IPS-18c (cell line): ENCODE data around the gene CMIP.

Source experiments
- H3K4me3 ChIP-seq: 2 replicates; pipeline ENCODE4 v1.7.0; 2013; ENCODE audit warnings: low read depth, mild to moderate bottlenecking, low read length, moderate library complexity; ENCODE audit not compliant: insufficient read depth
- H3K9me3 ChIP-seq: one replicate; pipeline ENCODE4 v1.6.1; 2013; ENCODE audit warnings: mild to moderate bottlenecking, low read length, moderate library complexity; ENCODE audit not compliant: control insufficient read depth, insufficient read depth

Gene CMIP

DNA sequence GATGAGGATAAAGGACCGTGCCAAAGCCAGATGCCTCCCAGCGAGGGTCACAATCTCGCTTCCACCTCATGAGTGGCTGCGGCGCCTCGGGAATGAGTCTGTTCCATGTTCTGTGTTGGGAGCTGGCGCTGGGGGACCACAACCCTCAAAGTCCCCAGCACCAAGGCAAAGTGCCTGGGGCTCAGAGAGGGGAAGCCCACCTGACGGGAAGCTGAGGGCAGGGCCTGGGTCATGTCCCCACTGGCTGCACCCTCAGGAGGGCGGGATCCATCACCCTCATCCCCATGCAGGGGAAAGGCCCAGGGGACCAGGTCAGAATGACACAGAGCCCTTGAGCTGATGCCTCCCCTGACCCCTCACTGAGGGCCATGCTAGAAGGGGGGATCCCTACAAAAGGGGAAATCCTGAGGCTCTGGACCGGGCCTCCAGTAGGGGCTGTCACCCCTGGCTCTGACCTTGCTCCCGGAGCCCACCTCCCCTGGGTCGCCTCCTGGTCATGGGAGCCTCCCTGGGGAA is 183.2 kb downstream of the CMIP start:
- H3K4me3 ChIP-seq, result no peak overlapping the region
- H3K9me3 ChIP-seq, result no peaks in the 10 kb centered on the region

DNA sequence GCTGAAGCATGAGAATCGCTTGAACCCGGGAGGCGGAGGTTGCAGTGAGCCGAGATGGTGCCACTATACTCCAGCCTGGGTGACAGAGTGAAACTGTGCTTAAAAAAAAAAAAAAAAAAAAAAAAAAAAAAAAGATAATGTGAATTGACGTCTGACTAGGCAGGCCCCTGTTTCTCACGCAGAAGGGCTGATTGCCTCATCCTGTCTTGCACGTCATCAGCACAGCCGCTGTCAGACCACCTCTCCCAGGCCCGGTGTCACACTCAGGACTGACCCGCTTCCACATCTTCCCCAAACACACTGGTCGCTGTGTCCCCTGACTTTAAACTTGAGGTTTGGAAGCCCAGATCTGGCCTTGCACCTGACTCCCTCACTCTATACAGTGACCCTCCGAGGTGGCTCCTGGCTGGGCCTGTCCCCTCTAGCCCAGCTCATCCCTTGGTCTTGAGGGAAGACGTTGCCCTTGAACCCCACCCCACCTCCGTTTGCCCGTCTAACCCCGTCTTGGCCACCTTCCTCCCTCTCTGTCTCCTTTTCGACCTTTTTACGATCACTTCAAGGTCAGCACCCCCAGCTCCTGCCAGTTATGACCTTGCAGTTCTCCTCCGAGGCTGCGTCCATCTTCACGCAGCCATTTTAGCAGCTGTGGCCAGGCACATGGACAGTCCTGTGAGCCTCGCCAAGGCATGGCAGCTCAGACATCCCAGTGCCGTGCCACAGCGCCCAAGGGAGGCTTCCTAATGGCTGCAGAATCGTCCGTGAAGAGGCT is 184.6 kb downstream of the CMIP start:
- no peak overlapping the region for H3K4me3 ChIP-seq

DNA sequence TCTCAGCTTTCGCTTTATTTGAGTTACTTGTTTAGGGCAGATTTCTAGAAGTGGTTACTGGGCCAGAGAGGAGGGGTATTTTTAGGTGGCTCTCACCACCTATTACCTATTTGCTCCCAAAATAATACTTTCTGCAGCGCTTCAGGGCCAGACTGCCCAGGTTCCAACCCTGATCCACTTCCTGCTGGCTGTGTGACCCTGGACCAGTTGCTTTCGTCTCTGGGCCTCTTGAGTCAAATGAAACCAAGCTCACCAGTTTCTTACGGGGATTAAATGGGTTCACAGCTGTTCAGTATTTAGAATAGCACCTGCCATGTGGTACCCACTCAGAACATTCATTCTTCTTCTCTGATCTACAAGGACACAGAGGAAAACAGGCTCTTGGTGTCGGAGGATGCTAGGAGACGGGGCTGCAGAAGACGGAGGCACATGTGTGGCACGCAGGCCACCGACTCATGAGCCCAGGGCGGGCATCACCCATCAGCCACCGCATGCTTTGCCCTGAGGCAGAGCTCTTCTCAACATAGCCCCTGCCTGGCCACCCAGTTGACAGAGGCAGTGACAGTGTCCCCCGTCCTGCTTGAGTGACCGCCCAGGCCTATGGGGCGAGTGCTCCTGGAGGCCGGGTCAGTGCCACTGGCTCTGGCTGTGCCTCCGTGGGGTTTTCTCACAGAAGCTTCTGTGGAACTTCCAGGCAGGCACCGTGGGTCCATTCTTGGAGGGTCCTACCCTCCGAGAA is 185.5 kb downstream of the CMIP start:
- no peak overlapping the region for H3K4me3 ChIP-seq

More for the DNA sequence above, 184.6 kb downstream of the CMIP start:
- no peaks in the 10 kb centered on the region for H3K9me3 ChIP-seq

DNA sequence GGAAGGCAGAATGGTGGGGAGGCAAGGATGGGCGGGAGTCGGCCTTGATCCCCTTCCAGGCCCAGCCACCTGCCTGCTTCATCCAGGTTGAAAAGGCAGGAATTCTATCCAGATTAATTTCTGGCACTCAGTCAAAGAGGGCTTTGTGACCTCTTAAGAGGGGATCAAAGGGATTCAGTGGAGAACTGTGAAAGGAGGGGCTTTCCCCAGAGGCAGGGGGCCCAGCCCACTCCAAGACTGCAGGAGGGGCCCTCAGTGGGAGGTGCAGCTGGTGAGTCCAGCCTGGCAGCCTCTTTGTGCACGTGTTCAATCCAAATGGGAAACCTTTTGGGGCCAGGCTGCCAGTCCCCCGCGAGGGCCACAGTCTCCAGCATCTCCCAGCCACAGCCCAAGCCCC is 186.0 kb downstream of the CMIP start:
- Histone ChIP-seq H3K4me3 (no peak overlapping the region), H3K9me3 (no peaks in the 10 kb centered on the region)

More for the DNA sequence above, 185.5 kb downstream of the CMIP start:
- H3K9me3 ChIP-seq, result no peaks in the 10 kb centered on the region

DNA sequence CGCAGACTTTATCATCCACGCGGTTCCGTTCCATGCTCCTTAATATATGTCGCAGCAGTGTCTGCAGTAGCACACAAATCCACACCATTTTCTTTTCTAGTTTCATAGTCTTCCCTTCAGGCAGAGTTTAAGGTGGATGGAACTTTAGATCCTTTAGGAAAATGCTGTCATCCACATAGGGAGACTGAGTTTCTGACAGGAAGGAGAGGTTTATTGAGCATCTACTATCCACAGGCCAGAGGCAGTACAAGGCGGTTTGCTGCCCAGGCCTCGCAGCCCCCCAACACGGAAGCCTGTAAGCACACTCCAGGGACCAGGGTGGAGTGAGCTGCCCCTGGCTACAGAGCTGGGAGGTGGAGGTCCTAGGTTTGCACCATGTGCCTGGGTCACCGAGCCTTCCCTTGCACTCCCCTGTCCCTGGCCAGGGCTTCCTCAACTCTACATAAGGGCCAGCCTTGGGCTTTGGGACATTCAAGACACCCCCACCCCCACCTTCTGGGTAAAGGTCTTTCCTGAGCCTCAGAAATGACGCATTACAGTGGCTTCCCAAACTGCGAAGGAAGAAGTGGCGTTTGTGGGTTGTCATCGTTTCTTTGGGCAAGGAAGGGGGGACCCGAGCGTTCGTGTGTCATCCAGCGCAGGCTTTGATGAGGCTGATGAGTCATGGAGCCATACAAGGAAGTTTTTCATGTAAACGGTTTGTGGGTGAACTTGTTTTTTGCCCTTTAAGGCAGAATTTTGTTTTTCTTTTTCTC is 188.0 kb downstream of the CMIP start:
- Histone ChIP-seq H3K4me3 (no peak overlapping the region), H3K9me3 (no peaks in the 10 kb centered on the region)

DNA sequence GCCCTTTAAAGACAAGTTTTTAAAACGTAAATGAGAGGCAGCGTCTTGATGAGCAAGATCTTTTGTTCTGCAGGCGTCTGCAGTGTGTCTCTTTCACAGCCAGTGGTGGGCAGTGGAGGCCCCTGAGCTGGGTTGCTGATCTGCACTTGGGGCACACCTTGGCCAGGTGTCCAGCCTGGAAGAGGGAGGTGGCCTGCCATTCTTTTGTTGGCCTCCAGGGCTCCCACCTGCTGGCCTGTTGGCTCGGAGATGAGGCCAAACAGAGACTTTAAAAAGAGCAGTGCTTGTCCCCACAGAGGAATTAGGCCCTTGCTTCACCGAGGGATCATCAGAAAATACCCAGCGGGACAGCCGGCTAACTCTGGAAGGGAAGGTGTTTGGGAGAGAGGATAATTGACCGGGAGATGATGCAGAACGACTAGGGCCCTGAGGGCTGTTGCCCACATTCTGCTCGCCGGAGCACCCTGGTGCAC is 188.6 kb downstream of the CMIP start:
- no peaks in the 10 kb centered on the region for H3K9me3 ChIP-seq
- no peak overlapping the region for H3K4me3 ChIP-seq

DNA sequence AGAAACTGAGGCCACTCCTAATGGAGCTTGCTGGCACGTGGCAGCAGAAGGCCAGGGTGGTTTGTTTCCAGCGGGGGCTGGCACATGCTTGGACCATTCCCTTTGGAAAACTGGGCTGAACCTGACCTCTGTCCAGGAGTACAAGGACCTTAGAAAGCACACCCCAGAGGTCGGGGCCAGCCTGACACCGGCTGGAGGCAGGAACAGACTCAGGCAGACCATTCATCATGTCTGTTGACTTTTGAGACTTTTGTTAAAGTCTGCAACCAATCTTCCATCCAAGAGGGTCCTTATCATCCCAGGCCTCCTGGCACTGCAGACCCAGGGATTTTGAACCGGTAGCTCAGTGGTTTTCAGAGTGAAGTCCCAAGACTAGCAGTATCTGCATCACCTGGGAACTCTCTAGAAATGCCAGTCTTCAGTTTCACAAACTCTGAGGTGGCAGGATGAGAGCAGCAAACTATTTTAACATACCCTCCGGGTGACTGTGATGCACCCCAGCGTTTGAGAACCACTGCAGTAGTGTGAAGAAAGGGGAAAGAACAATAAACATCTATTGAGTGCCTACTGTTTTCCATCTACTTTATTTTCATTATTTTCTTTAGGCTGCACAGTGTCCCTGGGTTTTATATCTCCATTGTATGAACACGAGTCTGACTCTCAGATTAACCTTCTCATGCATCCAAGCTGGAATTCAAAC is 189.2 kb downstream of the CMIP start:
- no peak overlapping the region for H3K4me3 ChIP-seq

DNA sequence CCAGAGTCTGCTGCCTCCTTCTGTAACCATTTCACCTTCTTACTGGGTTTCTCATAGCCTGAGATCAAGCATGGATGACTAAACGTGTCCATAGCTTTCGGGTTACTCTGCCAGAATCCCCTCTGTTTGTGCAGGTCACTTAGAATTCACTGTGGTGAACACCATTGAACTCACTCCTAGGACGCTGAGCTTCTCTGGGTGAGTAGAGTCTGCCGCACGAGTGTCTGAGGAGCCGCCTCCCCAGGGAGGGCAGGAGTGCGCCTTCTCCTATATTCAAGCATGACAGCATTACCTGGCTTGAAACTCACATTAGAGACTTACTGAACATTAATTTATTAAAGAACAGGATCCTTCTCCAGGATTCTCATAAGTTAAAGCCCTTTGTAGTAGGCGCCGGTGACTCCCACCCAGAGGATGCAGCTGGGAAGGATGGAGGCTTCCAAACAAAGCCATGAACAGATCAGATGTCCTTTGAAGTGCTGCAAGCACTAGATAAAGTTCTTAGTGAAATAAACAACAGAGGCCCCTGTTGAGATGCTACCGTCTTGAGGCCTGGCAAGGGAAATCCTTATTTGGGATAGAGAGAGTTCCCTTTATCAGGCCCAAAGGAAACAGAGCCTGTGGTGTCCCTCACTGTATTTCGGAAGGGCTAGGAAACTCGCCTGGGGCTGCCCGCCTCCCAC is 189.9 kb downstream of the CMIP start:
- H3K4me3 ChIP-seq, result 0 out of 2 replicates have a peak overlapping the region, but pooled peaks have one; percentile 12
- no peaks in the 10 kb centered on the region for H3K9me3 ChIP-seq

More for the DNA sequence above, 189.2 kb downstream of the CMIP start:
- H3K9me3 ChIP-seq, result no peaks in the 10 kb centered on the region

DNA sequence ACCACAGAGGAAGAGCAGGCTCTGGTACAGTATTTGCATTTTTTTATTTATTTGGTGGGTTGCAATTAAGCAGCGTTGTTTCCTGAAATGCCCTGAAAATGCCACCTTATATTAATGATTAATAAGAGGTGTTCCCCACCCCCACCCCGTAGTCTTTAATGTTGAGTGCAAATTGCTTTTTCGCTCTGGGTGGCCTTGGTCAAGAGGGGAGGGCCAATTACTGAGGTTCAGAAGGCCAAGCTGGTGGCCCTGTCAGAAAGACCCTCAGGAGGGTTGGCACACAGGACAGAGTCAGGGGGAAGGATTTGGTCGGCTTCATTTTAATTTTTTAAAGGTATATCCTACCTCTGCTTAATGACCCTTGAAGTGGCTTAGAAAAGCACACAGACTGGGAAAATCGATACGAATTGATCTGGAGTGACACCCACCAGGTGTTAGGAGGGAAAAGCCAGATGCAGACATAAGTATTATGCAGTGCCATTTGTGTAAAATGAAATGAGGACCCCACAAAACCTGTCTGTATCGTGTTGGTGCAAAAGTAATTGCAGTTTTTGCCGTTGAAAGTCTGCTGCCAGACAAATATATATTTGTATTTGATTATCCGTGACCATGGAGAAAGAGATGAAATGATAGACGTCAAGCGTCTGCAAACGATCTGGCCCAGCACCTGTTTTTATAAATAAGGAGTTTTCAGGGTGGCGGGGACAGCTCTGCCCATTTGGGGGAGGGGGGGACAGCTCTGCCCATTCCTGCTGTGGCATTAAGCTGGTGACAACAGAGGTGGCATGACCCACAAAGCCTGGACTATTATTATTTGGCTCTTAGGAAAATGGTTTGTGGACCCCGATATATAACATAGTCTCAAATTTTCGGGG is 190.7 kb downstream of the CMIP start:
- Histone ChIP-seq H3K4me3 (no peak overlapping the region), H3K9me3 (no peaks in the 10 kb centered on the region)

DNA sequence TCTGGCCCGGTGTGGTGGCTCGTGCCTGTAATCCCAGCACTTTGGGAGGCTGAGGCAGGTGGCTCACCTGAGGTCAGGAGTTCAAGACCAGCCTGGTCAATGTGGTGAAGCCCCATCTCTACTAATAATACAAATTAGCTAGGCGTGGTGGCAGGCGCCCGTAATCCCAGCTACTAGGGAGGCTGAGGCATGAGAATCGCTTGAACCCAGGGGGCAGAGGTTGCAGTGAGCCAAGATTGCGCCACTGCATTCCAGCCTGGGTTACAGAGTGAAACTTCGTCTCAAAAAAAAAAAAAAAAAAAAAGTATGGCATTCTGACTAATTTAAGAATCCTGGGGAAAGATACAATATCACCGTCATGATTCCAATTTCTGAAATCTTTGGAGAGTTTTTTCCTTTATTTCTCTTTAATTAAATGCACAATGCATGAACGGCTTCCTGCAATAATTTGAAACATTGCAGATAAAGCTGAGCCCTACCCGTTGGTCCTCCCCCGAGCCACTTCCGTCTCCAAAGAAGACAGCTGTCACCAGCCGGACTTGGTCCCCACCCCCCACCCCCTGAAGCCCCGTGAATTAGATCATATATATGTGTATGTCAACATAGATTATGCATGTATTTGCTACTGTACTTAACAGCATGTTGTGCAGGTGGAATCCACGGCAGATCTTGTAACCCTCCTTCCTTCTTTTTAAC is 191.8 kb downstream of the CMIP start:
- Histone ChIP-seq H3K4me3 (no peak overlapping the region), H3K9me3 (no peaks in the 10 kb centered on the region)

DNA sequence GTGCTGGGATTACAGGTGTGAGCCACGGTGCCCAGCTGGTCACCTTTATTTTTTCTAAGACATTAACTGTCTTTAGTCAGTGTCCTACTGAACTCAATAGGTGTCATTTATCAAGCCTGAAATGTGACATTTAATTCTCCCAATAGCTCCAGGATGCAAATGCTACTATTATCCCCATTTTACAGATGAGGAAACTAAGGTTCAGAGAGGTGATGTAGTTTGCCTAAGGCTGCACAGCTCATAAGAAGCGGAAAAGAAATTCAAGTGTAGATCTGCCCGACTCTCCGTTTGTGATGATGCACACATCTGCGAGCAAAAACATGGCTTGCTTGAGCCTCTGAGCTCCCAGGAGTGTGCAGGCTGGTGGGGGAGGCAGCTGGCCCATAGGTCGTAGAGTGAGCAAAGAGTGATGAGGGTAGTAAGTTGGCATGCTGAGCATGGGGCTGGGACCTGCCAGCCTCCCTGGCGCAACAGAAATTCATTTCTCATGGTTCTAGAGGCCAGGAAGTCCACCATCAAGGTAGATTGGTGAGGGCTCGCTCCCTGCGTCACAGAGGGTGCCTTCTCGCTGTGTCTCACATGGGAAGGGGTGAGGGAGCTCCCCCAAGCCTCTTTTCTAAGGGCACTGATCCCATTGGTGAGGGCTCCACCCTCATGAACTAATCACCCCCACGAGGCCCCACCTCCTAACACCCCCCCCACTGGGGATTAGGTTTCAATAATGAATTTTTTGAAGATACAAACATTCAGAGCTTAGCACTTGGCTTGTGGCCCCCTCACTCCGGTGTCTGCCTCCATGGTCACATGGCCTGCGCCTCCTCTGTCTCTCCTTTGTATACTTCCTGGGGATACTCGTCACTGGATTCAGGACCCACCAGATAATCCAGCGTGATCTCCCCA is 193.0 kb downstream of the CMIP start:
- Histone ChIP-seq H3K9me3 (no peaks in the 10 kb centered on the region), H3K4me3 (no peak overlapping the region)

DNA sequence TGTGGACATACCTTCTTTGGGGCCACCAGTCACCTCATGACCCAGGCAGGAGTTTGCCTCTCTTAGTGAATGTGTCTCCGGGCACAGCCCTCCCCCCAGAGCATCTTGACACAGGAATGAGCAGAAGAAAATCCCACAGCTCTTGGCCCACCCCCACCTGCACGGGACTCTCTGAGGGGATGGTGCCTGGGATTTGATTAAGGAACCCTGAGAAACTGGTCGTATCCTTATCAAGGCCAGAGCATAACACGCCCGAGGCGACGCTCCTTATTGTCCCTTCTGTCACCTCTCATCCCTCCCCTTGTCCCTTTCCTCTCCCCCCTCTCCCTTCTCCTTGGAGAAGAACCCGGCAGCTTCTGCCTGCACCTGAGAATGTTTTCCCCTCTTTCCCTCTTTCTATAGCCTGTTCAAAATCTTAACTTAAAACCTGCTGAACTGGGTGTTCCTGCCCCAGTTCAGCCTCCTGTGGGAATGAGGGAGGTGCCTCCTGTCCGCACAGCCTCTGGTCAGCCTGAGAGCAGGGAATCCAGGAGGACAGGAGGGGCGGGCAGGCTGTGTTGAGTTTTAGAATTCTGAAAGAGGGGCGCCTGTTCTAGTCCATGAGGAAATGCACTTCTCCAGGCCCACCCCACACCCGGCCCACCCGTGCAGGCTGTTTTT is 193.8 kb downstream of the CMIP start:
- no peaks in the 10 kb centered on the region for H3K9me3 ChIP-seq
- H3K4me3 ChIP-seq, result no peak overlapping the region

DNA sequence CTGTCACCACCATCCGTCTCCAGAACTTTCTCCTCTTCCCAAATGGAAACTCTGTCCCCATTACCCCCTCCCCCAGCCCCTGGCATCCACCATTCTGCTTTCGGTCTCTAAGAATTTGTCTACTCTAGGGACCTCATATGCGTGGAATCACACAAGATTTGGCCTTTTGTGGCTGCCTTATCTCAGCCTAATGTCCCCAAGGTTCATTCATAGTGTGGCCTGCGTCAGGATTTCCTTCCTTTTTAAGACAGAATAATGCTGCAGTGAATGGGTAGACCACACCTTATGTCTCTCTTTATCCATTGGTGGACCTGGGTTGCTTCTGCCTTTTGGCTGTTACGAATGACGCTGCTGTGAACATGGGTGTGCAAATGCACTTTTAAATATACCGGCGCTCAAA is 194.7 kb downstream of the CMIP start:
- no peaks in the 10 kb centered on the region for H3K9me3 ChIP-seq

More for the DNA sequence above, 194.7 kb downstream of the CMIP start:
- no peak overlapping the region for H3K4me3 ChIP-seq
